BLaER1 (cell line): ENCODE measurements around the gene RPUSD1.

Experiments
- H3K27ac ChIP-seq: shearing (Covaris generic); formaldehyde crosslinking; 2 replicates; pipeline ENCODE4 v1.8.1; 2022
- H3K27me3 ChIP-seq: shearing (Covaris generic); formaldehyde crosslinking; 2 replicates; pipeline ENCODE4 v1.8.1; 2022
- H3K36me3 ChIP-seq: shearing (Covaris generic); formaldehyde crosslinking; 2 replicates; pipeline ENCODE4 v1.8.1; 2022
- H3K4me1 ChIP-seq: shearing (Covaris generic); formaldehyde crosslinking; 2 replicates; pipeline ENCODE4 v1.8.1; 2022
- H3K4me2 ChIP-seq: shearing (Covaris generic); formaldehyde crosslinking; 2 replicates; pipeline ENCODE4 v1.8.1; 2022
- H3K4me3 ChIP-seq: shearing (Covaris generic); formaldehyde crosslinking; 2 replicates; pipeline ENCODE4 v1.8.1; 2022
- H3K9ac ChIP-seq: shearing (Covaris generic); formaldehyde crosslinking; 2 replicates; pipeline ENCODE4 v1.8.1; 2022
- H3K9me3 ChIP-seq: shearing (Covaris generic); formaldehyde crosslinking; 2 replicates; pipeline ENCODE4 v1.8.1; 2022
- H4K20me1 ChIP-seq: shearing (Covaris generic); formaldehyde crosslinking; 2 replicates; pipeline ENCODE4 v1.8.1; 2022
- Cebpa-rat ChIP-seq: shearing (Covaris generic); IDR thresholded peaks from 2 replicates; pipeline ENCODE4 v1.8.1; 2022

Gene RPUSD1

DNA sequence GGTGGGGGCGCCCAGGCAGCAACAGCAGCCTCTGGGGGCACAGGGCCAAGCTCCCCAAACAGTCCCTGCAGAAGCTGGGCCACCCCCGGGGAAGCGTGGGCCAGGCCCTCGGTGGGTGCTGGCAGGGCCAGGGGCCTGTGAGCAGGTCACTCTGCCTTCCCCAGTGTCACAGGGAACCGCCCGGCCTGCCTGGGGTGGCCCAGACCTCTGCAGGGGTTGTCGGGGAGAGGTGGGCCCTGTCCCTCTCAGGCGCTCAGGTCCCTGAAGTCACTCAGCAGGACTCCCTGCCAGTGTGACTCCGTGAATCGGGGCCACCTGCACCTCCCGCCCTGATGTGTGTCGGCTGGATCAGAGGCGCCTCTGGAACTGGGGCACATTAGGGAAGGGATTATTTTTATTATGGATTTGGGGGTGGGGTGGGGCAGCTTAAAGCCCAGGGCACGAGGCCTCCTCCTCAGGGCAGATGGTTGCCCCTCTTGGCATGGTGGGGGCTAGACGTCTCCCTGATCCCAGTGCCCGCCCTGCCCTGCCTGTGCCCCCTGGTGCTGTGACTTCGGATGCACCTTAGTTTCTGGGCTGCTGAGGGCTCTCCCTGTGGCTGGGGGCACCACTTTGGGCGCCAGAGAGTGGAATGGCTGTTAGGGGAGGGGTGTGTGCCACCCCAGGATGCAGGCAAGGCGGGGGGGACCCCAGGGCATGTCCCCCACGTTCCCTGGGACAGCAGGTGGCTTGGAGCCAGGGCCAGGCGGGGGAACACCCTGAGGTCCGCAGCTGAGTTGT lies 13.6 kb upstream of the RPUSD1 start:
- peaks cover 3% of the 10 kb centered on the region for H3K36me3 ChIP-seq
- TF ChIP-seq Cebpa-rat: no peak
- H3K9ac ChIP-seq: no peak overlapping the region
- peak overlapping the region; percentile 73 for H3K4me2 ChIP-seq
- H3K27ac ChIP-seq: no peak overlapping the region
- 0 out of 2 replicates have a peak overlapping the region, but pooled peaks have one; percentile 11 for H3K4me3 ChIP-seq
- H3K9me3 ChIP-seq: no peaks in the 10 kb centered on the region
- peaks cover 88% of the 10 kb centered on the region for H3K27me3 ChIP-seq
- H4K20me1 ChIP-seq: peaks cover 56% of the 10 kb centered on the region
- H3K4me1 ChIP-seq: peaks cover 24% of the 10 kb centered on the region

DNA sequence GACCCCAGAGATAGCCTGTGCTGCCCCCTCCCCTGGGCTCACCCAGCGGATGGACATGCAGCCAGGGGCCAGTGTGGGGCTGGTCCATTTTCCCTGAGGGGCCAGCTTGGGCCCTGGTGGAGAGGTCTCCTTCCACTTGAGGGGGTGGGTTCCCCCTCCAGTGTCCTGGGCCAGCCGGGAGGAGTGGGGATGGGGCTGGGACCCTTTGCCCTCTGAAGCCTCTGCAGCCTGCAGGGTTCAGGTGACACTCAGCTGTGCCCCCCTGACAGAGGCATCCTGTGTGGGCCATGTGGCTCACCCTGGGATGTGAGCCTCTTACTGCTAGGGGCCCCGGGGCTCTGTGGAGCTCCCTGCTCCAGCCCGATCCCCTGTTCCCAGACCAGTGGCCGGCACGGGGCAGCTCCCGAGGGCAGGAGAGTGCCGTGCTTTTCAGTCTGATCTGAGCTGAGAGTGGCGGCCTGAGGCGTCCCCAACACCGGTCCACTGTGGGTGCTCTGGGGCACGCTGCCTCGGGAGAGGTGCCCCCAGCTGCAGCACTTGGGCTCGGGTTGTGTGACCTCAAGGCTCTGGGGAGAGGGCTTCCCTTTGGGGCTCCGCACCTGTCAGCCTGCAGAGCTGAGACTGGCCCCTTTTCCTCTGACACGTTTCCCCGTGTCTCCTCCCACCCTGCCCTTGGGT lies 12.8 kb upstream of the RPUSD1 start:
- no peak overlapping the region for H3K9ac ChIP-seq
- peaks cover 11% of the 10 kb centered on the region for H3K36me3 ChIP-seq
- H3K4me1 ChIP-seq: peaks cover 23% of the 10 kb centered on the region
- peak overlapping the region; percentile 73 for H3K4me2 ChIP-seq
- TF ChIP-seq Cebpa-rat: no peak
- H3K27me3 ChIP-seq: peaks cover 80% of the 10 kb centered on the region
- no peak overlapping the region for H3K27ac ChIP-seq
- peaks cover 58% of the 10 kb centered on the region for H4K20me1 ChIP-seq
- H3K9me3 ChIP-seq: no peaks in the 10 kb centered on the region
- H3K4me3 ChIP-seq: peak overlapping the region; percentile 11; the same call in 1 of the 2 replicates

DNA sequence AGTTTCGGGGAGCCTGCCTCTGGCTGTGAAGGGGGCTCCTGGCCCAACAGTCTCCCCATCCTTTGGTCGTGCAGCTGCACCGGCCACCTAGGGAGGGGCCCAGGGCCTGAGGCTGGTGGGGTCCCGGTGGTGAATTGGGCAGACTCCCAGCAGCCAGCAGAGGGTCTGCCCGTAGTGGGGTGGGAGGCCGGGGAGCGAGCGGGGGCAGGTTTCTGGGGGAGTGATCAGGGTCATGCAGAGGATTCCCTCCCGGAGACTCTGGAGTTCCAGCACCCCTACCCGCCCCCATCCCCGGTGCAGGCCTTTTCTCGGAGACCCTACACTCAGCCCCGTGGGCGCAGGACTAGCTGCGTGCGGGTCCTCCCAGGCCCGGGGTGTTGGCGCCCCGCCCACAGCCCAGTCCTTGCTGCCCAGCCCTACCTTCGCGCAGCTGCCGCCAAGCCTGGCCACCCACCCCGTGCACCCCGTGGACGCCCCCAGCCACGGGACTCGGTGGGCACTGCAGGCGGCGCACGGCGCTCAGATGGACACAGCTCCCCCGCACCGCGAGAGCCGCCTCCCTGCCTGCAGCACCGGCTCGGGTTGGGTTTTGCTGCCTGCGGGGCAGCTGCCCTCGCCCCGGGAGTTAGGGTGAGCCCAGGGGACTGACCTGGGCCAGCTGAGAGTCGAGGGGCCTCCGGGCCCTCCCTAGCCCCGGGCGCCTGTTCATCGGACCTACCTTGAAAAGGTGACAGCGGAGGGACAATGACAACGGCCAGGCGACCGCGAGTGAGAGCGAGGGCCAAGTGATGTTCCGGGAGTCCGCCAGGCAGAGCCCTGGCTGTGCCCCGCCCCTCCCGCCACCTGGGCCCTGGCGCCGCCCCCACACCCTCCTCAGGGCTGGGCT lies 12.0 kb upstream of the RPUSD1 start, which contains the start of gene GNG13:
GNG13 (minus strand) TSS at position 787 of the 886 bp plus-strand sequence. CDS start 1,657 bp downstream, outside the sequence.
- Histone ChIP-seq H4K20me1 (peaks cover 62% of the 10 kb centered on the region), H3K4me2 (peak within 1 kb of the TSS; percentile 73), H3K27ac (no peak within 1 kb of the TSS), H3K36me3 (peaks cover 16% of the 10 kb centered on the region), H3K27me3 (peaks cover 72% of the 10 kb centered on the region), H3K4me1 (peaks cover 23% of the 10 kb centered on the region), H3K9me3 (no peaks in the 10 kb centered on the region), H3K4me3 (peak within 1 kb of the TSS; percentile 11; the same call in 1 of the 2 replicates), H3K9ac (no peak within 1 kb of the TSS)
- no peak for TF ChIP-seq Cebpa-rat

DNA sequence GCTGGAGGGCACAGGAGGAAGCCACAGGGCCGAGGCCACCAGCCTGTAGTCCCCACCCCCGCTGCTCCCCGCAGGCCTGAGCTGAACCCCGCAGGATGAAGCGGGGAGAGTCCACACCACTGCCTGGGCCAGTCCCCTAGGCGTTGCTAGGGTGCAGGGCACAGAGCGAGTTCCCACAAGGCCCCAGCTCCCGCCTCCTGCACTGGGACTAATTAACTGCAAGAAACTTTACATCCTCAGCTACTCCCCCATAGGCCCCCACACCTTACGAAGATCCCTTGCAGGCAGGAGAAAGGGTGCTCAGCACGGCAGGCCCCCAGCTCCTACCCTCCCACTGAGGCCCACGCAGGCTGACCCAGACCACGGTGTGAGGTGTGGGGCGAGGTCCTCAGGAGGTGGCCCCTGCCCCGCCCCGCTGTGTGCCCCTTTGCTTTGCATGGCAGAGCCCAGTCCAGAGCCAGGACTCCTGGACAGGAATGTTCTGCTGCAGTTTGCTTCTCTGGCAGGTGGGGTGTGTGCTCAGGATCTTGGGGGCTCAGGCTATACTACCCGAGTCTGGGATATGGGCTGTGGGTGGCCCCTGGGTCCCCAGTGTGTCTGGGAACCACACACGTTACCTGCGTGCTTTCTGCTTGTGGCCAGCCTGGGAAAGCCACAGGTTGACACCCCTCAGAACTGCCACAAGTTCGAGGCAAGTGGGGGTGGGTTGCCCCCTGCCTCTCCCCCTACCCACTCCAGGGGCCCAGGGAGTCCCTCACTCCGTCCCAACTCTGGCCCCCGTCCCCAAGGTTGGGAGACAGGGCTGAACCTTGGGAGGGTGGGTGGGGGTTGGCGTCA lies 11.1 kb upstream of the RPUSD1 start:
- Histone ChIP-seq H3K4me2 (no peak overlapping the region), H3K9ac (no peak overlapping the region), H3K4me3 (no peak overlapping the region)

DNA sequence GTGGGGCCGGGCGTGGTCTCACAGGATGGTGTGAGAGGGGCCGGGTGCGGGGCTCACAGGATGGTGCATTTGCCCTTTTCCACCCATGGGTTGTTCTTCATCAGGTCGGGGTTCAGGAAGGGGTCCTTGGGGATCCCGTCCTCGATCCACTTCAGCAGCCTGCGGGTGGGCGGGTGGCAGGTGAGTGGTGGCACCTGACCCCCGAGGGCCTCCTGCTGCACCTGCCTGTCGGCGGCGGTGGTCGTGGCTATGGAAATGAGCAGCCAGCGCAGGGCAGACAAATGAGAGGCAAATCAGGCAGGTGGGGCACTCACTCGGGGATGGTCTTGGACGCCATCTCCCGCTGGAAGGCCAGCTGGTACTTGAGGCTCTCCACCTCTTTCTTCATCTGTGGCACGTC lies 10.5 kb upstream of the RPUSD1 start:
- peaks cover 30% of the 10 kb centered on the region for H3K36me3 ChIP-seq
- H3K27me3 ChIP-seq: peaks cover 57% of the 10 kb centered on the region
- H3K4me1 ChIP-seq: peaks cover 23% of the 10 kb centered on the region
- H3K9ac ChIP-seq: no peak overlapping the region
- no peak overlapping the region for H3K4me3 ChIP-seq
- H3K4me2 ChIP-seq: no peak overlapping the region
- no peak for TF ChIP-seq Cebpa-rat
- H3K27ac ChIP-seq: no peak overlapping the region
- H3K9me3 ChIP-seq: no peaks in the 10 kb centered on the region
- peaks cover 67% of the 10 kb centered on the region for H4K20me1 ChIP-seq

More for the DNA sequence above, 11.1 kb upstream of the RPUSD1 start:
- Histone ChIP-seq H3K9me3 (no peaks in the 10 kb centered on the region), H3K27ac (no peak overlapping the region), H4K20me1 (peaks cover 65% of the 10 kb centered on the region), H3K27me3 (peaks cover 64% of the 10 kb centered on the region), H3K4me1 (peaks cover 23% of the 10 kb centered on the region), H3K36me3 (peaks cover 23% of the 10 kb centered on the region)
- no peak for TF ChIP-seq Cebpa-rat

DNA sequence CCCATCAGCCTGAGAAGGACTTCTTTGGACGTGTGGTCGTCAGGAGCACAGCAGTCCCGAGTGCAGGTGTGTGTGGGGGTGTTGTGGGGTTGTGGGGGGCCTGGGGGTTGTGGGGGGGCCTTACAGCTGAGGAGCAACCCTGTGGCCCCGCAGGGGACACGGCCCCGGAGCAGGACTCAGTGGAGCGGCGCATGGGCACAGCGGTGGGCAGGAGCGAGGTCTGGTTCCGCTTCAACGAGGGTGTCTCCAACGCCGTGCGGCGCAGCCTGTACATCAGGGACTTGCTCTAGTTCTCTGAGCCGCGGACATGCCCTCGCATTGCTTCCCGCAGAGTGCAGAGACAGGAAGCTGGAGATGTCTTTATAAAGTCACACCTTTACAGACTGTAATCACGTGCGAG lies 9.5 kb upstream of the RPUSD1 start:
- no peak for TF ChIP-seq Cebpa-rat
- peaks cover 47% of the 10 kb centered on the region for H3K27me3 ChIP-seq
- H3K4me2 ChIP-seq: no peak overlapping the region
- peaks cover 18% of the 10 kb centered on the region for H3K4me1 ChIP-seq
- no peak overlapping the region for H3K27ac ChIP-seq
- no peak overlapping the region for H3K9ac ChIP-seq
- H3K9me3 ChIP-seq: no peaks in the 10 kb centered on the region
- peaks cover 39% of the 10 kb centered on the region for H3K36me3 ChIP-seq
- H4K20me1 ChIP-seq: peaks cover 58% of the 10 kb centered on the region
- no peak overlapping the region for H3K4me3 ChIP-seq

DNA sequence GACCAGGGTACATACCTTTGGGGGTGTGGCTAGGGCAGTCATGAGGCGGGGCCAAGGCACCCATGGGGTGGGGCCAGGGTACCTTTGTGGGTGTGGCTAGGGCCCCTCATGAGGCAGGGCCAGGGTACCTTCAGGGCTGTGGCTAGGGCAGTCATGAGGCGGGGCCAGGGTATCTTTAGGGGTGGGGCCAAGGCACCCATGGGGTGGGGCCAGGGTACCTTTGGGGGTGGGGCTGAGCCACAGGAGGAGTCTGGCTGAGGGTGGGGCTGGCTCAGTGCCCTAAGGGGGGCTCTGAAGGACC lies 8.9 kb upstream of the RPUSD1 start:
- no peak overlapping the region for H3K4me2 ChIP-seq

DNA sequence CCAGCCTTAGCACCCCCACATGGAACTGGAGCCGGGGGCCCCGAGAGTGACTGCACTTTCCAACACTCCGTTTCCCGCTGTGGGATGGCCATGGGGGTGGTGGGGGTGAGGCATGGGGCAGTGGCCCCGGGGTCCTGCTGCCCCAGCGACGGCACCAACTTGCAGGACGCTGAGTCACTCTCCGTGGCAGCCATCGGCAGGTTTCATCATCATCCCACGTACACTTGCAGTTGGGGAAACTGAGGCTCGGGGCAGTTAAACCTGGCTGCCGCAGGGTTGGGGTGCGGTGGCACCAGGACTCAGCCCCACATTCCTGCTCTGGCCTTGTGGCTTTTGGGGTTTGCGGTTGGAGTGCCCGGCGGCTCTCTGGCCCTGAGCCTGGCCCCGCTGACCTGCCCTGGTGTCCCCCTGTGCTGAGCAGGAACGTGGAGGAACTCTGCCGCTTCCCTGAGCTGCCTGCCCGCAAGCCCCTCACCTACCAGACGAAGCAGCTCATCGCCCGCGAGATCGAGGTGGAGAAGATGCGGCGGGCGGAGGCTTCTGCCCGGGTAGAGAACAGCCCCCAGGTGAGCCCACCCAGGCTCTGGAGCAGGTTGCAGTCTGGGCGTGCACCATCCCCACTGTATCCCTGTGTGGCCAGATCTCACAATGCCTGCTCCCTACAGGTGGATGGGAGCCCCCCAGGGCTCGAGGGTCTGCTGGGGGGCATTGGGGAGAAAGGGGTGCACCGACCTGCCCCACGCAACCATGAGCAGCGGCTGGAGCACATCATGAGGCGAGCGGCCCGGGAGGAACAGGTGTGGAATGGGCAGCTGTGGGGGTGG lies 8.3 kb upstream of the RPUSD1 start:
- Histone ChIP-seq H3K27me3 (peaks cover 35% of the 10 kb centered on the region), H3K9me3 (no peaks in the 10 kb centered on the region), H3K9ac (no peak overlapping the region), H3K4me1 (peaks cover 15% of the 10 kb centered on the region), H3K4me2 (no peak overlapping the region), H3K4me3 (no peak overlapping the region), H4K20me1 (peaks cover 47% of the 10 kb centered on the region), H3K36me3 (peaks cover 51% of the 10 kb centered on the region), H3K27ac (no peak overlapping the region)
- no peak for TF ChIP-seq Cebpa-rat

More for the DNA sequence above, 8.9 kb upstream of the RPUSD1 start:
- Histone ChIP-seq H3K27ac (no peak overlapping the region), H3K9me3 (no peaks in the 10 kb centered on the region), H4K20me1 (peaks cover 52% of the 10 kb centered on the region), H3K4me1 (peaks cover 18% of the 10 kb centered on the region), H3K36me3 (peaks cover 46% of the 10 kb centered on the region), H3K27me3 (peaks cover 41% of the 10 kb centered on the region), H3K4me3 (no peak overlapping the region), H3K9ac (no peak overlapping the region)
- no peak for TF ChIP-seq Cebpa-rat
